HG03575 (cell line): ENCODE measurements around the gene CH25H.

ENCODE experiments used
- ATAC-seq: cut with Tn5 transposase; IDR thresholded peaks from one replicate; pipeline ENCODE4 v1.9.1; 2021; ENCODE audit not compliant: unreplicated experiment, insufficient number of reproducible peaks, low FRiP score; ENCODE audit errors: extremely low read depth

CH25H gene

GRCh38 chr10:89164920-89165319 is 42.2 kb downstream of the CH25H start:
- ATAC-seq = no peak

DNA sequence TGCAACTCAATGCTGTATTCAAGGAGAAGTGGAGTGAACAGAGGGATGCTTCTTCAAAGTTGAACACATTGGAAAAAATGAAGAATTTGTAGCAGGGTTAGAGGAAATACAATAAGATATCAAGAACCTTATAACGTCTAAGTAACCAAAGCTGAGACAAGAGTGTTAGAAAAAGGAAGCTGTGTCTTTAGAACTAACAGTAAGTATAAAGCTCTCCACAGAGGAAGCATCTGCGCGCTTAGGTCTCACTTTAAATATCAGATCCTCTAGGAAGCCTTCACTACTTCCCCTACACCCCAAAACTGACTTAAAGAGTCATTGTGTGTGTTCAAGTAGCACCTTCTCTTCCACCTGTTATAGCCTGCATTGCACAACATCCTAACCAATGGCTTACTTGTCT is 43.0 kb downstream of the CH25H start:
- no peak for ATAC-seq

- ATAC-seq = peak; percentile 84
Observed at GRCh38 chr10:89163265-89163995, 43.7 kb downstream of the CH25H start.

DNA sequence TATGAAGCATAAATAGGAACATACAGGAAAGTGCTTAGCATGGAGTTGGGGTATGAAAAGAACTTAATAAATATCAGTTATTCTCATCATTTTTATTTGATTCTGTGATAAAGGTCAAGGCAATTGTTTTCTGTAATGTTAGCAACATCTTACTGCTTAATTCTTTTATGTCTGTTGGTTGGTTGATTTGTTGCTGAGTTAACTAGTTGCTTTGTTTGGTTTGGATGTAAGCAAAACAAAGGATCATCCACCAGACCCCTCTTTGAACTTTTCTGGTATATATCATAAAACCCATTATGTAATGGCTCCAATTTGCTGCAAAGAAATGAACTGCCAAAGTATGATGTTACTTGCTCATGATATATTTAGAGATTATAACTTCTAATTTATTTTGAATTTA is 44.5 kb downstream of the CH25H start:
- ATAC-seq = no peak

DNA sequence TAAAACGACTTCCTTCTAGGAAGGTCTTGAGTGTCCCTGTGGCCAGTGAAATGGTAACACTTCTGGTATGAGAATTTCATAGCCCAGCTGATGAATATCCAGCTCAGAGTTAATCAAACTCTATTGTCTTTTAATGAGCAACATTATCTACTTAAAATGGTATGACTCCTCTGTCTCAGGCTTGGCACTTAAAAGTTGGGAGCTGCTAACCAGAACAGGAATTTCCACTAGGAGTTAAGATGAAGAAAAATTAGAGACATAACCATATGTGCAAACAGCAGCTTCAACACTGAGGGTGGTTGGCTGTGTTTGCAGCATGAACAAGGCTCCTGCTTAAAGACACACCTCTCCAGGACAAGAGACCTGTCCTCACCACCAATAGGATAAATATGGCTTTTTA is 46.8 kb downstream of the CH25H start:
- no peak for ATAC-seq

GRCh38 chr10:89159761-89160160 is 47.4 kb downstream of the CH25H start:
- no peak for ATAC-seq

DNA sequence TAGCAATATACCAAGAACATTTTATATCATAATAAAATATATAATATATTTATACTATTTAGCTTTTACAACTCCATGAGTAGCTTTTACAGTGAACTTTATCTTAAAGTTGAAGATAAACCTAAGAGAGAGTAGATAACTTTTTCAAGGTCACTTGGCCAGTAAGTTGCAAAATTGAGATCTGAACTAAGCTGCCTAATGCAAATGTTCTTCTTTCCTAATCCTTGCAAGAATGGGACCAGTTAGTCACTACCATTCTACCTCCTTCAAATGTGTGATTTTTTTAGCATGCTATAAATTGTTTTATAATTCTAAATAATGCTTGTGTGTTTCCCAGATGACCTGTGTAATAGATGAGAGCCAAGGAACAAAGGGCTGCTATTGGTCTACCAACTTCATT is 47.8 kb downstream of the CH25H start:
- no peak for ATAC-seq

GRCh38 chr10:89158446-89158845 is 48.7 kb downstream of the CH25H start:
- no peak for ATAC-seq

GRCh38 chr10:89156161-89156835 is 50.8 kb downstream of the CH25H start:
- no peak for ATAC-seq
